Activated CD8-positive, alpha-beta T cell treated with anti-CD3 and anti-CD28 coated beads for 36 hours (primary cell): ENCODE data around the gene AOAH. TPM values are rescaled to one million over a fixed set of nuclear protein-coding genes. Genes with fewer than 3 reads are reported as not detected.
"Not testable (repeated sequence)": the region's sequence is repeated elsewhere in the genome, so short reads cannot be mapped to it uniquely, and the experiment has no call there.

Source experiments
- ATAC-seq: fragments of 200-7000 bp; cut with Tn5 transposase; one replicate; pipeline ENCODE4 v1.10.0; 2021; ENCODE audit warnings: mild to moderate bottlenecking, moderate library complexity
- CTCF ChIA-PET: fragments of 350-600 bp; sonication (Branson Sonifier 250); formaldehyde crosslinking; loops from one replicate; lab custom pipeline; 2021; ENCODE audit warnings: antibody characterized with exemption; lab: Charles Lee
- POLR2A ChIA-PET: fragments of 350-600 bp; sonication (Branson Sonifier 250); formaldehyde crosslinking; loops from one replicate; lab custom pipeline; 2021; ENCODE audit warnings: antibody characterized with exemption; lab: Charles Lee
- DNase-seq: peaks from one replicate; pipeline ENCODE4 v3.0.0-alpha.2; 2020
- H3K27ac Mint-ChIP-seq: one replicate; pipeline ENCODE4 v1.8.0; 2021; ENCODE audit warnings: mild to moderate bottlenecking, mixed read lengths
- H3K27me3 Mint-ChIP-seq: one replicate; pipeline ENCODE4 v1.8.0; 2021; ENCODE audit warnings: mixed read lengths
- H3K36me3 Mint-ChIP-seq: one replicate; pipeline ENCODE4 v1.8.0; 2021; ENCODE audit warnings: low read depth, mixed read lengths
- H3K4me1 Mint-ChIP-seq: one replicate; pipeline ENCODE4 v1.8.0; 2021; ENCODE audit warnings: low read depth, mixed read lengths
- H3K4me3 Mint-ChIP-seq: one replicate; pipeline ENCODE4 v1.8.0; 2021; ENCODE audit warnings: mild to moderate bottlenecking, moderate library complexity, mixed read lengths
- H3K9me3 Mint-ChIP-seq: one replicate; pipeline ENCODE4 v1.8.0; 2021; ENCODE audit warnings: mixed read lengths
- CTCF ChIP-seq: fragments of 200-600 bp; IDR thresholded peaks from one replicate; pipeline ENCODE4 v1.8.0; 2022; ENCODE audit warnings: antibody characterized with exemption, mild to moderate bottlenecking
- intact Hi-C: fragments of 100-400 bp; cut with micrococcal nuclease; formaldehyde crosslinking; loops from one replicate; pipeline ENCODE4 v1.10.0; 2022
- total RNA-seq, 2 experiments: library from RNA; stranded (reverse); gene quantifications; one replicate each; pipeline ENCODE4 v1.2.3, GENCODE V29; 2021

AOAH gene
- total RNA-seq, 2 experiments from 2014 or later: 10.4 to 17.1 TPM

GRCh38 chr7:36724996-36725395, 702 bp upstream of the AOAH start:
- Mint-ChIP-seq H3K4me3 (peak overlapping the region; percentile 78), H3K27ac (peak overlapping the region; percentile 88), H3K9me3 (peaks cover 9% of the 10 kb centered on the region), H3K36me3 (peaks cover 14% of the 10 kb centered on the region), H3K27me3 (no peaks in the 10 kb centered on the region), H3K4me1 (peaks cover 70% of the 10 kb centered on the region)
- CTCF ChIA-PET: interaction anchor here (1.1 kb wide), 2 partner anchors 11 to 473 kb away, joined by 3 read pairs; no protein-coding TSS in a partner anchor
- intact Hi-C loops: loop anchor here (5.0 kb wide), 2 partner anchors 48 to 62 kb away; no protein-coding TSS in a partner anchor
- DNase-seq (no peak), ATAC-seq (no peak)
- POLR2A ChIA-PET: interaction anchor here (0.6 to 4.3 kb wide), 6 partner anchors 10 to 924 kb away, joined by 3 to 19 read pairs (median 4); partner anchors contain the start of gene SEPTIN7
- TF ChIP-seq CTCF: no peak

DNA sequence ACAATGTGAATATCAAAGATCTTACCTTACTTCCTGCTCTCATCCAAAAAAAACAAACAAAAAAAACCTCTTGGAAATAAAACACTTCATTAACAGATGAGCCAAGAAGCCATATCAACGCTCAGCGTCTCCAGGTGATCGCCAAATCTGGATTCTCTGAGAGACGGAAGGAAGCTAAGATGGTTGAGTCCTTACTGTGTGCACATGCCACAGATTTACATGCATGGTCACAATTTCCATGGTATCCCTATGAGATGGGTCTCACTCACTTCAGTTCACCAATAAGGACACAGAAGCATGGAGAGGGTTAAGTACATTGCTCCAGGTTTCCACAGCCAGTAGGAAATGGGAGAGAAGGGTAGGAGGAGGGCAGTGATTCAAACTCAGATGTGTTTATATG, 1.0 kb downstream of the AOAH start:
- intact Hi-C loops: loop anchor here (5.0 kb wide), 2 partner anchors 46 to 64 kb away; no protein-coding TSS in a partner anchor
- Mint-ChIP-seq H3K4me1 (peaks cover 81% of the 10 kb centered on the region), H3K36me3 (peaks cover 14% of the 10 kb centered on the region), H3K4me3 (peak overlapping the region; percentile 78), H3K27ac (peak overlapping the region; percentile 88), H3K27me3 (no peaks in the 10 kb centered on the region), H3K9me3 (peaks cover 3% of the 10 kb centered on the region)
- TF ChIP-seq CTCF: no peak
- ChIA-PET CTCF (interaction anchor here (0.7 to 3.7 kb wide), 2 partner anchors 42 to 61 kb away, joined by 3 to 17 read pairs; no protein-coding TSS in a partner anchor), POLR2A (interaction anchor here (0.6 to 4.3 kb wide), 8 partner anchors 9 to 96 kb away, joined by 3 to 19 read pairs (median 4); no protein-coding TSS in a partner anchor)
- peak; percentile 9 for ATAC-seq
- no peak for DNase-seq

GRCh38 chr7:36719083-36719632, 5.1 kb downstream of the AOAH start:
- H3K27ac Mint-ChIP-seq: peak overlapping the region; percentile 81
- H3K4me3 Mint-ChIP-seq: peak overlapping the region; percentile 78
- ATAC-seq: no peak
- no peak for TF ChIP-seq CTCF
- peaks cover 54% of the 10 kb centered on the region for H3K4me1 Mint-ChIP-seq
- H3K27me3 Mint-ChIP-seq: no peaks in the 10 kb centered on the region
- intact Hi-C loops: no loop called here
- DNase-seq: no peak
- POLR2A ChIA-PET: interaction anchor here (0.6 to 1.3 kb wide), 4 partner anchors 11 to 1656 kb away, joined by 3 to 5 read pairs (median 3); no protein-coding TSS in a partner anchor
- CTCF ChIA-PET: interaction anchor here (0.6 to 1.3 kb wide), 2 partner anchors 86 to 463 kb away, joined by 3 read pairs; no protein-coding TSS in a partner anchor
- H3K9me3 Mint-ChIP-seq: peaks cover 13% of the 10 kb centered on the region
- peaks cover 30% of the 10 kb centered on the region for H3K36me3 Mint-ChIP-seq

- TF ChIP-seq CTCF: no peak
- H3K4me1 Mint-ChIP-seq: peaks cover 52% of the 10 kb centered on the region
- ATAC-seq: no peak
- peaks cover 37% of the 10 kb centered on the region for H3K36me3 Mint-ChIP-seq
- no peak for DNase-seq
- H3K4me3 Mint-ChIP-seq: no peak overlapping the region
- peak overlapping the region; percentile 69 for H3K27ac Mint-ChIP-seq
- intact Hi-C loops: no loop called here
- ChIA-PET CTCF (interaction anchor here (0.6 to 1.3 kb wide), 2 partner anchors 9 to 239 kb away, joined by 3 read pairs; no protein-coding TSS in a partner anchor), POLR2A (no interaction called here)
- no peaks in the 10 kb centered on the region for H3K27me3 Mint-ChIP-seq
- peaks cover 16% of the 10 kb centered on the region for H3K9me3 Mint-ChIP-seq
Observed at GRCh38 chr7:36717586-36717985, 6.7 kb downstream of the AOAH start.

DNA sequence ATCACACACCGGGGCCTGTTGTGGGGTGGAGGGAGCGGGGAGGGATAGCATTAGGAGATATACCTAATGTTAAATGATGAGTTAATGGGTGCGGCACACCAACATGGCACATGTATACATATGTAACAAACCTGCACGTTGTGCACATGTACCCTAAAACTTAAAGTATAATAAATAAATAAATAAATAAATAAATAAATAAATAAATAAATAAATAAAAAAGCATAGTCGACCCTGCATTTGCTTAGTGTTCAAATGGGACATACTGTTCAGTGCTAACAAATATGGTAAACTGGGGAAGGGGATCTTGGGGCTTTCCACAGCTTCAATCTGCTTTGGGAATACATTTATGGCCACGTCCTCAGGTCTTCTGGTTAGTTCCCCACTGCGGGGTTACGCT, 7.5 kb downstream of the AOAH start:
- Mint-ChIP-seq H3K4me1 (peaks cover 51% of the 10 kb centered on the region), H3K9me3 (peaks cover 19% of the 10 kb centered on the region), H3K36me3 (peaks cover 37% of the 10 kb centered on the region)
- ATAC-seq, H3K27me3 Mint-ChIP-seq, H3K27ac Mint-ChIP-seq, intact Hi-C loops, POLR2A ChIA-PET, H3K4me3 Mint-ChIP-seq, DNase-seq: not testable (repeated sequence)
- CTCF ChIA-PET: interaction anchor here (0.6 to 1.3 kb wide), 2 partner anchors 8 to 240 kb away, joined by 3 read pairs; no protein-coding TSS in a partner anchor
